GM12875 (cell line): ENCODE results near the gene SPRED2.

Experiments used
- H3K4me3 ChIP-seq: one replicate; pipeline ENCODE4 v1.5.1; 2011; ENCODE audit warnings: low read depth, low read length, control low read depth
- CTCF ChIP-seq: IDR thresholded peaks from 2 replicates; pipeline ENCODE4 v1.5.1; 2011; ENCODE audit warnings: low read depth, mild to moderate bottlenecking, control low read depth, inconsistent platforms, low read length, moderate library complexity, borderline replicate concordance; ENCODE audit not compliant: insufficient read depth

SPRED2 gene

GRCh38 chr2:65263986-65264385, 168.4 kb downstream of the SPRED2 start:
- TF ChIP-seq CTCF, result no peak
- H3K4me3 ChIP-seq, result no peak overlapping the region

- TF ChIP-seq CTCF, result no peak
- H3K4me3 ChIP-seq, result no peak overlapping the region
Measured at GRCh38 chr2:65263262-65263661, 169.1 kb downstream of the SPRED2 start.

- TF ChIP-seq CTCF, result no peak
- H3K4me3 ChIP-seq, result no peak overlapping the region
Measured at GRCh38 chr2:65261676-65262075, 170.7 kb downstream of the SPRED2 start.
